Stimulated activated CD4-positive, alpha-beta T cell treated with anti-CD3 and anti-CD28 coated beads, Interleukin-1b, Interleukin-23, amount 100 ng/mL, for 24 hours (primary cell): ENCODE measurements around the gene HSPA12A.

Experiments used
- DNase-seq, 4 experiments: peaks; one replicate each; pipeline ENCODE4 v3.0.0-alpha.2; 2020; ENCODE audit warnings: low read depth in 4 of 4, low spot score in 1 of 4

Gene HSPA12A

DNA sequence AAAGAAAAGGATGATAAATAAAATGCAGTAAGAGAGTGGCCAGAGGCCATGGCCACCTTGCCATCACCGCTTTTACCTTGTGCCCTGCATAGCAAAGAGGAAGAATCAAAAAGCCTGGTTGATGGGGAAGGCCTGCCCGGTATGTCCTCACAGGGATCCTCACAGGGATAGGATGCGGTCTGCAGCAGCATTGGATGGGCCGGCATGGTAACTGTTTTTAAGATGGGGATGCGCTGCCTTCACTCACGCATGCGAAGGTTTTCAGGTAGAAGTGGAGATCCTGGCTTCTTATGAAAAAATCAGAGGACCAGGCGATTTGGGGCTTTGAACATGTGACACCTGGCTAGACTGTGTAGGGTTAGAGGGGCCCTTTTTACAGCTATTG lies 109.2 kb downstream of the HSPA12A start:
- no peak for DNase-seq

DNA sequence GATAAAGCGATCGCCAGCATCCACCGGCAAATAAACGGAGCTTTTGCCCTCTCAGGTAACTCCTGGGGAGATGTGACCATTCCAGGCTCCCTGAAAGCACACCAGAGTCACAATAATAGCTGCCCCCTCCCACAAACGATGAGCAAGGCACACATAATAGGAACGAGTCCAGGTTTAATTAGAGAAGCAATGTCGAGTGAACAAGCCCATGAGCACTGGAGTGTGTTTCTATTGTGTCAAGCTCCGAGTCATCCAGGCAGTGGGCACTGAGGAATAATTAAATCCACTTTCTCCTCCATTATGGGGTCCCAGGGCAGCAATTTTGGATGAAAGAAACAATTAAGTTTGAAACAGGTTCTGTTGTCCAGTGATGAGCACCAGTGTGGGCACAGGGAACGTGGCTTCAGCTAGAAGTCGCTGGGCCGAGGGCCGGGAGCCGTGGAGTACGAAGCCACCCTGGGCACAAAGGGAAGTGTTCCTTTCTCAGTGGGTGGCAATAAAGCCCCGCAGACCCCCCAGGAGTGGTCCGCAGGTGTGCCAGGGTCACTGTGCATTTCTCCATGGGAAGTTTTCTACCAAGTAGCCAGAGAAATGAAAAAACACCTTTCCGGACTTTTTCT lies 109.7 kb downstream of the HSPA12A start:
- no peak for DNase-seq

DNA sequence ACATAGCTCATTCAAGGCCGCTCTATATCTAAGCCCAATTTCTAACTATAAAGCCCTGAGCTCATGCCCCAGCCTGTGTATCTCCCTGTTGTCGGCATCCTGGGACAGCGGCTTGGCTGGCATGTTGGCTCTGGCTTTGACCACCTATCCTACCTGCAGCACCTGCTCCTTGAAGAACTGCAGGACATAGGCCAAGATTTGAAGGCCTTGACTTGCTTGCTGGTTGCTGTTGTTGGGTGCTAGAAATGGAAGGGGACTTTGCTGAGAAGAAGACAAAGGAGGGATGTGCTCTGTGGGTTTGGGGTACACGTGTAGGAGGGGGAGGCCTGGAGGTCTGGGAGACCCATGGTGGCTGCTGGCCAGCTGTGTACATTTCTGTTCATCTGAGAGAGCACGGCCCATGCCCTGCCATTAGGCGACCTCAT lies 110.5 kb downstream of the HSPA12A start:
- DNase-seq: no peak

DNA sequence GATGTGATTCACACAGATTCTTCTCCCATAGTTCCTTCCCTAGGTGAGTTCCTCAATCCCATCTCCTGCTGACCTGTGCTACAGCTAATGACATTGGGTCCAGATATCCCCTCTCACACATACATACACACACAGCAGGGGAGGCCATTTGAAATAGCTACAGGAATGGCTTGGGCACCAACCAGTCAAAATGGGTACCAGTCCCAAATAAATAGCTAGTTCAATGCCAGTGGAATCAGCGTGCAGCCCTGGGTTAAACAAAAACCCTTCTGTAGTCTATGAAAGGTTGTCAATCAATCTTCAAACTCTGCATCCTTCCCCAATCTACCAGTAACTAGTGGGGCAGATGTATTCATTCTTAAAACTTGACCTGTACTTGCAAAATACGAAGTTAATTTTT lies 112.3 kb downstream of the HSPA12A start:
- DNase-seq: no peak

DNA sequence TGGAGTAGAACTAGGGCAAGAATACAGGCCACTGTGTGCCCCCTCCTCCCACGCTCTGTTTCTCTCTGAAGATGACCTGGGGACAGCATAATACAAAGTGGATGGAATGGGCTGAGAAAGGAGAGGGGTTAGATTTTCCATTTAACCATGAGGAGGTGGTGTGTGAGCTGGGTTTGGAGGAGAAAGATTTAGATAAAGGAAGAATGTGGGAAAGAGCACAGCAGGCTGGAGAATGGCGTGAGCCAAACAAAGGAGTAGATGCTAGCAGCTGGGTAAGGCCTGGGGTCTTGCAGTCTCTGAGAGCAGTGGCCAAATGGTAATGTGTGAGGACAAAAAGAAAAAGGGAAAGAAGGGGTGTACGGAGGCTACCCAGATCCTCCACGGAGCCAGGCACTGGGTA lies 113.0 kb downstream of the HSPA12A start:
- DNase-seq: no peak

DNA sequence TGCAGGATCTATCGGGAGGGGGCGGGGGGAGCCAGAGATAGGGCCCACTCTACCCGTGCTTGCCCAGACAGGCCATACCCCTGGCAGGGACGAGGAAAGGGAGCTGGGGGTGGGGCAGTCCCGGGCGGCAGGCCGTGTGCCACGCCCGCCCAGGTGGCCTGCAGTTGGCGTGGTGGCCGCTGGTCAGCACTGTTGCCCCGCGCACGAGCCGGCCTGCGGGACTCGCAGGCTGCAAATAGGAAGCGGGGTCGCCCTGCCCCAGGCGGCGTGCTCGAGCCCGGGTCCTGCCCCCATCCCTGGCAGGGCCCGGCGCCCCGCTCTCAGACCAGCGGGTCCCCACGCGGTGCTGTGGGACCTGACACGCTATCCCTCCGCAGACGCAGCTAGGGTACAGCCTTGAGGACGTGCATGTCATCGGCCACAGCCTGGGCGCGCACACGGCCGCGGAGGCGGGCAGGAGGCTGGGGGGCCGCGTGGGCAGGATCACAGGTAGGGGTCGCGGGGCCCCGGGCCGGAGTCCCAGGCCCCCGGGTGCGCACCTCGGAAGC lies 114.9 kb downstream of the HSPA12A start:
- no peak for DNase-seq

DNA sequence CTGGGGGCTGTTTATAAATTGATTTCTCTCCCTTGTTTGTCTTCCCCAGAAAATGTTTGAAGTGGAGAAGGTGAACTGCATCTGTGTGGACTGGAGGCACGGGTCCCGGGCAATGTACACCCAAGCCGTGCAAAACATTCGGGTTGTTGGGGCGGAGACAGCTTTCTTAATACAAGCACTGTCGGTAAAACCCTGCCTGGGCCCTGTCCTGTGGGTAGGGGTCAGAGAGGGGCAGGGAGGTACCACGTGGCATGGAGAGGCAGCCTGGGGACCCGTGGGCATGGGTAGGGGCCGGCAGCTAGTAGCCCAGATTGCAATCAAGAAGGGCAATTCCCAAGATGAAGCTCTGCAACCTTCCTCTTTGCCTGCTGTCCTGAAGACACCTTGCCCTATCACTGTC lies 115.6 kb downstream of the HSPA12A start:
- no peak for DNase-seq

DNA sequence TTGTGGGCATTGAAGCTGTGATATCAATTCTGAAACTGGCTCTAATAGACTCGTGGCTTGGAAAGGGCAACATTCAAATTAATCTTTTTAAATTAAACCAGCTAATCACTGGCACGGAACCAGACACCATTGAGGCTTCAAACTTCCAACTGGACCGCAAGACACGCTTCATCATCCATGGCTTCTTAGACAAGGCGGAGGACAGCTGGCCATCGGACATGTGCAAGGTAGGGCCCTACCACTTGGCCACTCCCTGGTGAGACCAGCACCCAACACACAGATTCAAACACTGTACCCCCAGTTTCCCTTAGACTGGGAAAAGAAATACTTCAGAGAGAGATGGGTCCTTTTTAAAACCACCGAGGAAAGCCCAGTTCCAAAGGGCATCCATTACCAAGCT lies 116.5 kb downstream of the HSPA12A start:
- no peak for DNase-seq

DNA sequence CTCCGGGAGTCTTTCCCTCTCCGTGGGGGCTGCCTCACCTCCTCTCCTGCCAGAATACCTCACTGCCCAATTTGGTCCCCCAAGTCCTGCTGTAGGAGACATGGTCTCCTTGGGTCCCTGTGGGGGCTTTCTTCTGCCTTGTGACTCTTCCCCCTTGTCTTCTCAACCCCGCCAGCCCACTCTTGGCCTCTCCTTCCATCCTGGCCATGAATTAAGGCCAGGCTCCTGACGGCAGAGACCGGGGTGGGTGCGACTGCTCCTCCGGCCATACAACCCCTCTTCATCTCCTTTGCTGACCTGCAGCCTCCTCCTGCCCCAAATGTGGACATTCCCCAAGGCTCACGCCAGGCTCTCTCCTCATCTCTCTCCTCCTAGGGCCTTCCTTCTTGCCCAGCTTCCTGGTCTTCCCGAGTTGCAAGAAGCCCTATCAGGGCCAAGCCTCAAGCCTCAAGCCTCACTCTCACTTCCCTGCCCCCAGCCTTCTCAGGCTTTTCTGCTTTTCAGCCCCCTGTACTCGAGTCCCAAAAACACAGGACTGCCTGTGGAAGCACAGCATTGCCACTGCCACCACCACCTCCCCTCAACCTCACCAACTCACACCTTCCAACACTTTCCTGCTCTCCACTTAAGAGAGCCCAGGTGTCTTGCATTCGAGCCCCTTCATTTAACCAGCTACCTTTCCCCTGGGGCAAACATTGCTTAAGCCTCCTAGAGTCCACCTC lies 120.3 kb downstream of the HSPA12A start:
- DNase-seq: no peak

DNA sequence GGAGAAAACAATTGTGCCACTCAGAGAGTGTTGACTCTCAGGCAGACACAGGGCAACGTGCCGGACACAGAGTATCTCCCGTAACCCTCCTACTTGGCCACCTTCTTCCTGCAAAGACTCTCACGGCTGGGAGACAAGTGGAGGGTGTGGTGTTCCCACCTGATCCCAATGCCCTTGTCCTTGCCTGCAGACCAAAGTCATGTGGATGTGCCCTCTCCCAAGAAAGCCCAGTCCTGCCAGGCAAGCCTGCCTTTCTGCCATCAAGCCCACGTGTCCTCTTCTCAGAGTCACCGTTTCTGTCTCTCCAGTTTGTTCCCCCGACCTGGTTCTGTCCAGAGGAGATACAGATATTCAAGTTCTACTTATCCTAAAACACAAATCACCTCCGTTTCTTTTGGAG lies 120.9 kb downstream of the HSPA12A start:
- no peak for DNase-seq
